Liver (tissue), 9 donors: ENCODE data around the gene RCAN3. TPM values are rescaled to one million over a fixed set of nuclear protein-coding genes. Genes with fewer than 3 reads are reported as not detected.

Source experiments
- DNase-seq: peaks from one replicate; pipeline ENCODE4 v3.0.0-alpha.2; 2017; ENCODE audit warnings: low spot score
- H3K27ac ChIP-seq, 2 donors: one replicate each; pipeline ENCODE4 v1.7.0; 2013; ENCODE audit warnings: inconsistent platforms in 2 of 2, low read length in 2 of 2, control low read depth in 1 of 2, low read depth in 1 of 2, mild to moderate bottlenecking in 1 of 2
- H3K27me3 ChIP-seq, 4 donors: one replicate each; pipeline versions ENCODE4 v1.6.1 to v1.7.0; 2013; ENCODE audit warnings: low read length in 3 of 4, inconsistent platforms in 1 of 4, mild to moderate bottlenecking in 1 of 4, moderate library complexity in 1 of 4; ENCODE audit not compliant: control insufficient read depth in 4 of 4, insufficient read depth in 4 of 4
- H3K36me3 ChIP-seq, 4 donors: one replicate each; pipeline versions ENCODE4 v1.6.1 to v1.7.0; 2013; ENCODE audit warnings: low read length in 3 of 4, mild to moderate bottlenecking in 3 of 4, low read depth in 1 of 4, moderate library complexity in 1 of 4; ENCODE audit not compliant: control insufficient read depth in 4 of 4, insufficient read depth in 3 of 4
- H3K4me1 ChIP-seq, 4 donors: one replicate each; pipeline versions ENCODE4 v1.6.1 to v1.7.0; 2013; ENCODE audit warnings: low read length in 3 of 4, mild to moderate bottlenecking in 3 of 4, moderate library complexity in 1 of 4; ENCODE audit not compliant: control insufficient read depth in 4 of 4, insufficient read depth in 4 of 4
- H3K4me3 ChIP-seq, 3 donors: one replicate each; pipeline versions ENCODE4 v1.6.1 to v1.7.0; 2013; ENCODE audit warnings: low read length in 3 of 3, control low read depth in 1 of 3, low read depth in 1 of 3, mild to moderate bottlenecking in 1 of 3
- H3K9ac ChIP-seq, 2 donors: one replicate each; pipeline ENCODE4 v1.7.0; 2013; ENCODE audit warnings: low read length in 2 of 2, mild to moderate bottlenecking in 2 of 2, moderate library complexity in 2 of 2, control low read depth in 1 of 2, low read depth in 1 of 2
- H3K9me3 ChIP-seq, 4 donors: one replicate each; pipeline versions ENCODE4 v1.6.1 to v1.7.0; 2013; ENCODE audit warnings: low read length in 3 of 4; ENCODE audit not compliant: control insufficient read depth in 4 of 4
- EGR1 ChIP-seq, 2 donors: IDR thresholded peaks; 2 replicates each; pipeline ENCODE4 v1.6.1; 2016 to 2018; ENCODE audit warnings: antibody characterized with exemption in 2 of 2, low read depth in 2 of 2
- HNF4A ChIP-seq, 2 donors: conservative IDR thresholded peaks; 2 replicates each; pipeline ENCODE4 v1.6.1; 2016; ENCODE audit warnings: antibody characterized with exemption in 2 of 2, mild to moderate bottlenecking in 2 of 2
- NR2F2 ChIP-seq: IDR thresholded peaks from 2 replicates; pipeline ENCODE4 v1.6.1; 2016; ENCODE audit warnings: antibody characterized with exemption
- RAD21 ChIP-seq, 2 donors: IDR thresholded peaks; 2 replicates each; pipeline ENCODE4 v1.6.1; 2016; ENCODE audit warnings: antibody characterized with exemption in 2 of 2, mild to moderate bottlenecking in 2 of 2
- REST ChIP-seq: IDR thresholded peaks from 2 replicates; pipeline ENCODE4 v1.6.1; 2016; ENCODE audit warnings: antibody characterized with exemption, mild to moderate bottlenecking
- RXRA ChIP-seq, 2 donors: IDR thresholded peaks; 2 replicates each; pipeline ENCODE4 v1.6.1; 2017 to 2018; ENCODE audit warnings: antibody characterized with exemption in 2 of 2, mild to moderate bottlenecking in 1 of 2
- SP1 ChIP-seq: IDR thresholded peaks from 2 replicates; pipeline ENCODE4 v1.6.1; 2018; ENCODE audit warnings: antibody characterized with exemption, mild to moderate bottlenecking
- TAF1 ChIP-seq: conservative IDR thresholded peaks from 2 replicates; pipeline ENCODE4 v1.6.1; 2016; ENCODE audit warnings: antibody characterized with exemption, mild to moderate bottlenecking
- WGBS: extraction: QIAGEN DNeasy Blood & Tissue Kit; methylation state at CpG from one replicate; pipeline ENCODE4 v1.1.7; 2013; 5-methylcytosine and 5-hydroxymethylcytosine counted together
- polyA plus RNA-seq, 2 donors: library from polyadenylated mRNA; stranded (reverse) in 1 of 2; unstranded in 1 of 2; fragments of 200-250 nt in 1 of 2; fragments of >200 nt in 1 of 2; fragmentation: Nextera tagmentation in 1 of 2; extraction: Ambion mirVana in 1 of 2; gene quantifications; one replicate each; pipeline versions ENCODE4 v1.2.1 to v1.2.3, GENCODE V29; 2013 to 2015
- total RNA-seq, 2 donors: library from RNA; depleted of rRNA; stranded (reverse); fragments of >200 nt; gene quantifications; one replicate each; pipeline ENCODE4 v1.2.3, GENCODE V29; 2014
- TF ChIP-seq, protein P1 (sequence below): IDR thresholded peaks from 2 replicates; pipeline ENCODE4 v1.6.1; 2016; ENCODE audit warnings: antibody characterized with exemption
- TF ChIP-seq, protein P2 (sequence below): fragments of 150-350 bp; IDR thresholded peaks from 2 replicates; pipeline ENCODE4 v1.5.1; 2017; ENCODE audit warnings: improper control_type of control experiment, low read depth, low read length; ENCODE audit not compliant: missing input control
- donor health status: healthy.
- donor health status: healthy.
- donor health status: healthy.
- donor health status: healthy.
- donor health status: healthy.

RCAN3 gene
- total and polyA plus RNA-seq, 4 donors, result 0.97 to 3.1 (median 1.2) TPM

GRCh38 chr1:24475700-24476099 is 26.9 kb upstream of the RCAN3 start:
- Histone ChIP-seq H3K4me1 (no peaks in the 10 kb centered on the region), H3K27me3 (no peaks in the 10 kb centered on the region), H3K4me3 (no peak overlapping the region), H3K27ac (no peak overlapping the region), H3K36me3 (no peaks in the 10 kb centered on the region), H3K9ac (no peak overlapping the region), H3K9me3 (no peaks in the 10 kb centered on the region)
- TF ChIP-seq, protein P1, sequence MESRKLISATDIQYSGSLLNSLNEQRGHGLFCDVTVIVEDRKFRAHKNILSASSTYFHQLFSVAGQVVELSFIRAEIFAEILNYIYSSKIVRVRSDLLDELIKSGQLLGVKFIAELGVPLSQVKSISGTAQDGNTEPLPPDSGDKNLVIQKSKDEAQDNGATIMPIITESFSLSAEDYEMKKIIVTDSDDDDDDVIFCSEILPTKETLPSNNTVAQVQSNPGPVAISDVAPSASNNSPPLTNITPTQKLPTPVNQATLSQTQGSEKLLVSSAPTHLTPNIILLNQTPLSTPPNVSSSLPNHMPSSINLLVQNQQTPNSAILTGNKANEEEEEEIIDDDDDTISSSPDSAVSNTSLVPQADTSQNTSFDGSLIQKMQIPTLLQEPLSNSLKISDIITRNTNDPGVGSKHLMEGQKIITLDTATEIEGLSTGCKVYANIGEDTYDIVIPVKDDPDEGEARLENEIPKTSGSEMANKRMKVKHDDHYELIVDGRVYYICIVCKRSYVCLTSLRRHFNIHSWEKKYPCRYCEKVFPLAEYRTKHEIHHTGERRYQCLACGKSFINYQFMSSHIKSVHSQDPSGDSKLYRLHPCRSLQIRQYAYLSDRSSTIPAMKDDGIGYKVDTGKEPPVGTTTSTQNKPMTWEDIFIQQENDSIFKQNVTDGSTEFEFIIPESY, result no peak
- no peak for TF ChIP-seq EGR1 (IDR thresholded peaks at IDR 0.05; ENCODE audit: low read depth in 2 of 2)
- TF ChIP-seq HNF4A (conservative IDR thresholded peaks at IDR 0.05), result no peak
- TF ChIP-seq REST, result no peak
- TF ChIP-seq RXRA (IDR thresholded peaks at IDR 0.05), result no peak
- TF ChIP-seq NR2F2, result no peak
- TF ChIP-seq TAF1, result no peak
- no peak for DNase-seq
- 95% methylated on average over 4 of the region's 4 CpGs for WGBS

DNA sequence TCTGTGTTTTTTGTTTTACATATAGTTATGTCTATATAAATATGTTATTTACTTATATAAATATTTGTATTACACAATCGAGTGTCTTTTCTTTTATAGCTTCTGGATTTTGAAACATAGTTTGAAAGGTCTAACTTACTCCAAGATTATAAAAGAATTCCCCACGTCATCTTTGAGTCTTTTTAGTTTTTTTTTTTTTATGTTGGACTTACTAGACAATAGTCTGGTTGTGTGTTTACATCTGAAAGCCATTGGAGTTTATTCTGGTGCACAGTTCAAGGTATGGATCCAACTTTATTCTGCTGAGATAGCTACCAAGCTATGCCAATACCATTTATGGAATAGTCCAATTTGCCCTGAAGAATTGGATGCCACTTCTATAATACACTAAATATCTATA is 26.1 kb upstream of the RCAN3 start:
- DNase-seq, result no peak
- Histone ChIP-seq H3K4me3 (no peak overlapping the region), H3K27me3 (no peaks in the 10 kb centered on the region), H3K36me3 (no peaks in the 10 kb centered on the region), H3K9me3 (no peaks in the 10 kb centered on the region), H3K9ac (no peak overlapping the region), H3K4me1 (no peaks in the 10 kb centered on the region), H3K27ac (no peak overlapping the region)
- TF ChIP-seq RXRA (IDR thresholded peaks at IDR 0.05), result no peak
- TF ChIP-seq SP1, result no peak
- TF ChIP-seq, protein P1, result no peak
- TF ChIP-seq EGR1 (IDR thresholded peaks at IDR 0.05; ENCODE audit: low read depth in 2 of 2), result no peak
- TF ChIP-seq RAD21 (IDR thresholded peaks at IDR 0.05), result no peak
- TF ChIP-seq, protein P2, sequence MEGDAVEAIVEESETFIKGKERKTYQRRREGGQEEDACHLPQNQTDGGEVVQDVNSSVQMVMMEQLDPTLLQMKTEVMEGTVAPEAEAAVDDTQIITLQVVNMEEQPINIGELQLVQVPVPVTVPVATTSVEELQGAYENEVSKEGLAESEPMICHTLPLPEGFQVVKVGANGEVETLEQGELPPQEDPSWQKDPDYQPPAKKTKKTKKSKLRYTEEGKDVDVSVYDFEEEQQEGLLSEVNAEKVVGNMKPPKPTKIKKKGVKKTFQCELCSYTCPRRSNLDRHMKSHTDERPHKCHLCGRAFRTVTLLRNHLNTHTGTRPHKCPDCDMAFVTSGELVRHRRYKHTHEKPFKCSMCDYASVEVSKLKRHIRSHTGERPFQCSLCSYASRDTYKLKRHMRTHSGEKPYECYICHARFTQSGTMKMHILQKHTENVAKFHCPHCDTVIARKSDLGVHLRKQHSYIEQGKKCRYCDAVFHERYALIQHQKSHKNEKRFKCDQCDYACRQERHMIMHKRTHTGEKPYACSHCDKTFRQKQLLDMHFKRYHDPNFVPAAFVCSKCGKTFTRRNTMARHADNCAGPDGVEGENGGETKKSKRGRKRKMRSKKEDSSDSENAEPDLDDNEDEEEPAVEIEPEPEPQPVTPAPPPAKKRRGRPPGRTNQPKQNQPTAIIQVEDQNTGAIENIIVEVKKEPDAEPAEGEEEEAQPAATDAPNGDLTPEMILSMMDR, result no peak
- WGBS, result 48% methylated on average over 2 of the region's 2 CpGs
